ENCODE data around the gene TRMT112.

The TRMT112 gene

DNA sequence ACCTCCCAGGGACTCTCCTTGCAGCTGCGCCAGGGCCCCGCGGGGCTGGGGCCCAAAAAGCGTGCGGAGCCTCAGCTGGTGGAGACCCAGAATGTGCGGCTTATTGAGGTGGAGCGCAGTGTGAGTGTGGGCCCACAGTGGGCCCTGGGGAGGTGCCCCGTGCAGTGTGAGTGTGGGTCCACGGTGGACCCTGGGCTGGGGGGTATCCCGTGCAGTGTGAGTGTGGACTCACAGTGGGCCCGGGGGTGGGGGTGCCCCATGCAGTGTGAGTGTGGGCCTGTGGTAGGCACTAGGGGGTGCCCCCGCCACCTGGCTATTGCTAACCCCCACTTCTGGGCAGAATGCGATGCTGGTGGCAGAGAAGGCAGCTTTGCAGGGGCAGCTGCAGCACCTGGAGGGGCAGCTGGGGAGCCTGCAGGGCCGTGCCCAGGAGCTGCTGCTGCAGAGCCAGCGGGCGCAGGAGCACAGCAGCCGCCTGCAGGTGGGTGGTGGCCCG lies 33.8 kb upstream of the TRMT112 start:
- DNase-seq (ENCODE audit: low spot score) = no peak

DNA sequence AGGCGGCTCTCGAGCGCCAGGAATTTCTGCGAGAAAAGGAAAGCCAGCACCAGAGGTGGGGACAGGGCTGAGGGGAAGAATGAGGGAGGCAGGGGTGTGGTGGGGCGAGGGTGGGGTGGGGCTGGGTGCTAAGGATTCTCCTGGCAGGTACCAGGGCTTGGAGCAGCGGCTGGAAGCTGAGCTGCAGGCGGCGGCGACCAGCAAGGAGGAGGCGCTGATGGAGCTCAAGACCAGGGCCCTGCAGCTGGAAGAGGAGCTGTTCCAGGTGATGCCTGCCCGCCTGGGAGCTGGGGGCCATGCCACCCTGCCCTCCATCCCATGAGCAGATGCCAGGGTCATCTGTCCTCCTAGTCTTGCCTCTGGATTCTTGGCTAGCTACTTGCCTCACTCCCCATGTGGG lies 32.0 kb upstream of the TRMT112 start:
- no peak for DNase-seq (ENCODE audit: low spot score)

DNA sequence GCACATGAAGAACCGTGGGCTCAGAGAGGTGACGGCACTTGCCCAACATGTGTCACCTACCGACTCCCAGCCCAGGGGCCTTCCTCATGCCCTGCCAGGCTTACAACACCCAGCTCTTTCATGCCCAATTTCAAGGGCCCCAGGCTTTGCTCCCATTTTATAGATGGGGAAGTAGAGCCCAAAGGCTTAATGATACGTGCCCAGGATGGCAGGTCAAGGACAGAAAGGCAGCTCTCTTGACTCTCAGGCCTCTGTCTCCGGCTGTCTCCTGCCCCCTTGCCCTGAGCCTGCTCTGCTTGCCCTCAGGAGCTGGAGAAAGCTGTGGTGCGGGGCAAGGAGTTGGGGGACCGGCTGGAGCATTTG lies 31.6 kb upstream of the TRMT112 start:
- DNase-seq (ENCODE audit: low spot score) = no peak

DNA sequence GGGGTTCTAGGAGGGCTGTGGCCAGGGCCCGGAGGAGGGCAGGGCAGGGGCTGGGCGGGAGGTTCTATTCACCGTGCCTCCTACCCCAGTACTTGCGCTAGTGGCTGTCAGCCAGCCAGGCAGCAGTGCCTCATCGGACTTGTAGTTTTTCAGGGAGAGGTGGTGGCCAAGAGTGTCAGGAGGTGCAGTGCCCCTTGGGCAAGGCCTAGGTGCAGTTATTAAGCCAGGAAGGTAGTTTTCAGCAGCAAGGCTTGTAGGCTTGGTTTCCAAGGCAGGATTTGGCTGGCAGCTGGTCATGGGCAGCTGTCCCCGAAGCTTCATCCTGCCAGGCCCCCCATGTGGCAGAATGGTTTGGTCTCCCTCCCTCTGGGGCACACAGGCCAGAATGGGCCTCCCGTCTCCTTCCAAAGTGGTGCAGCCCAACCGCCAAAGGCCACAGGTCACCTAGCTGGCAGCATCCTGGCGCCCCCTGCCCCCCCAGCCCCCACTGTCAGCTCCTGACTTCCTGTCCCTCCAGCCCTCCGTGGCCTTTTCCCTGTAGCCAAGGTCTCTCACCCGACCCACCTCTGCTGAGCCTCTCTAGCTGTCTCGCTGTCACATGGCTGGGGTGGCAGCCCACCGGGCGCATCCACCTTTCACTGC lies 31.1 kb upstream of the TRMT112 start:
- no peak for DNase-seq (ENCODE audit: low spot score)

DNA sequence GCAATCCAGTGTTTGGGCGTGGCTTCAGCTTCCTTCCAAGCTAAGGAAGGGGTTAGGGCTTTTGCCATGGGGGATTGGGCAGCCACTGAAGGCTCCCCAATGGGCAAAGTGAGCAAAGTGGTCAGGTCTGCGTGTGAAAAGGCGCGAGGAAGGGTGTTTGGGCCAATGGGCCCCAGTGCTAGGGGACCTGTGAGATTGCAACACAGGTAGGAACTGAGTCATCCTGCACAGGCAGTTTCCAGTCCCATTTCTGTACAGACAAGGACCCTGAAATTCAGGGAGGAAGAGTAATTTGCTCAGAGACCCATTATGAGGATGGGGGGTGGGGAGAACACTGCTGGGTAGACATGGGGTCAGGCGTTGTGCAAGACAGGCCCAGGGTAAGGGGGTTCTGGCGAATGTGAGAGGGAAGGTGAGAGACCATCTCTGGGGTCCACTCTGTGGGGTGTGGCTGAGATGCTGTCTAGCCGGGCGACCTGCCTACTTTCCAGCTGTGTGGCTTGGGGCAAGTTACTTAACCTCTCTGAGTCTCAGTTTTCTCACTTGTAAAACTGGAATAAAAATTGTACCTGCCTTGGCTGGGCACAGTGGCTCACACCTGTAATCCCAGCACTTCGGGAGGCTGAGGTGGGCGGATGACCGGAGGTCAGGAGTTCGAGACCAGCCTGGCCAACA lies 30.0 kb upstream of the TRMT112 start:
- no peak for DNase-seq (ENCODE audit: low spot score)

DNA sequence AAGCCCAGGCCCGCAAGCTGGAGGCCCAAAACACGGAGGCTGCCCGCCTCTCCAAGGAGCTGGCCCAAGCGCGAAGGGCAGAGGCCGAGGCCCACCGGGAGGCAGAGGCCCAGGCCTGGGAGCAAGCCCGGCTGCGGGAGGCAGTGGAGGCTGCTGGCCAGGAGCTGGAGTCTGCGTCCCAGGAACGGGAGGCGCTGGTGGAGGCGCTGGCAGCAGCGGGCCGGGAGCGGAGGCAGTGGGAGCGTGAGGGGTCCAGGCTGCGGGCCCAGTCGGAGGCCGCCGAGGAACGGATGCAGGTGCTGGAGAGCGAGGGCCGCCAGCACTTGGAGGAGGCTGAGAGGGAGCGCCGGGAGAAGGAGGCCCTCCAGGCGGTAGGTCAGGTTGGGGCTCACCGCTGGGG lies 27.4 kb upstream of the TRMT112 start:
- DNase-seq (ENCODE audit: low spot score) = no peak

DNA sequence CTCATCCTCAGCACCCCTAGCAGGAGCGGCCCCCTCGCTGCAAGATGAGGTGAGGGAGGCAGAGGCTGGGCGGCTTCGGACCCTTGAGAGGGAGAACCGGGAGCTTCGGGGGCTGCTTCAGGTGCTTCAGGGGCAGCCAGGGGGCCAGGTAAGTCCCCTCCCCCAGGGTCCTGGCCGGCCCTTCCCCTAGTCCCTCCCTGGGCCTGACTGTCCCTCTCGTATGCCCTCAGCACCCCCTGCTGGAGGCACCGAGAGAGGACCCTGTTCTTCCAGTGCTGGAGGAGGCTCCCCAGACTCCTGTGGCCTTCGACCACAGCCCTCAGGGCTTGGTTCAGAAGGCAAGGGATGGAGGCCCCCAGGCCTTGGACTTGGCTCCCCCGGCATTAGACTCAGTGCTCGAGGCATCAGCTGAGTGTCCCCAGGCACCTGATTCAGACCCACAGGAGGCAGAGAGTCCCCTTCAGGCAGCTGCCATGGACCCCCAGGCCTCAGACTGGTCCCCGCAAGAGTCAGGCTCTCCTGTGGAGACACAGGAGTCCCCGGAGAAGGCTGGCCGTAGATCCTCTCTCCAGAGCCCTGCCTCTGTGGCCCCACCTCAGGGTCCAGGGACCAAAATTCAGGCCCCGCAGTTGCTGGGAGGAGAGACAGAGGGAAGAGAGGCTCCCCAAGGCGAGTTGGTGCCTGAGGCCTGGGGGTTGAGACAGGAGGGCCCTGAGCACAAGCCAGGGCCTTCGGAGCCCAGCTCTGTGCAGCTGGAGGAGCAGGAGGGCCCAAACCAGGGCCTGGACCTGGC lies 26.6 kb upstream of the TRMT112 start:
- no peak for DNase-seq (ENCODE audit: low spot score)

DNA sequence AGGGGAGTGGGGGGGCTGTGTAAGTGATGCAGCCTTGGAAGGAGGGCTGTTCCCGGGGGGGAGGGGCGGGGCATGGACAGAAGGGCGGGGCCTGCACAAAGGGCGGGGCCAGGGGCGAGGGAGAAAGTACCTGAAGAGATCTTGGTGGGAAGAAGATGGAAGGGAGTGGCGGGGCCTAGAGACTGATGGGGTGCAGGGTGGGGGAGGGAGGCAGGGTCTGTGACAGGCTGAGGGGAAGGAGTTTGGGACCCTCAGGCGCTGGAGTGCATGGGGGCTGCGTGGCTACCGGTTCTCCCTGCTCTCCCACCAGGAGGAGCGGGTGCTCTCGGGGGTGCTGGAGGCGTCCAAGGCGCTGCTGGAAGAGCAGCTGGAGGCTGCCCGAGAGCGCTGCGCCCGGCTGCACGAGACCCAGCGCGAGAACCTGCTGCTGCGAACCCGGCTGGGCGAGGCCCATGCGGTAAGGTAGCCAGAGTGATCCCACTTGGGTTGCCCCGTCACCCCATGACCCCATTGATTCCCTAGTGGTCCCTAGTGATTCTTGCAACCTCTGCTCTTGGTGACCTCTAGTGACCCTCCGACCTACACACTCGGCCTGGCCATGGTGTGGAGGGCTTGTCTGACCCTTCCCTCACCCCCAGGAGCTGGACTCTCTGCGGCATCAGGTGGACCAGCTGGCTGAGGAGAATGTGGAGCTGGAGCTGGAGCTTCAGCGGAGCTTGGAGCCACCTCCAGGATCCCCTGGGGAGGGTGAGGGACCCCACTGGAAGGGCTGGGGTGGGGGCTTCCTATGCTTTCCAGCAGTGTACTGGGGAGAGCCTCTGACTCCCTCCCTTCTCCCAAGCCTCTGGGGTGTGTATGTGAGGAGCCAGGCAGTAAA lies 25.7 kb upstream of the TRMT112 start:
- DNase-seq (ENCODE audit: low spot score) = no peak

DNA sequence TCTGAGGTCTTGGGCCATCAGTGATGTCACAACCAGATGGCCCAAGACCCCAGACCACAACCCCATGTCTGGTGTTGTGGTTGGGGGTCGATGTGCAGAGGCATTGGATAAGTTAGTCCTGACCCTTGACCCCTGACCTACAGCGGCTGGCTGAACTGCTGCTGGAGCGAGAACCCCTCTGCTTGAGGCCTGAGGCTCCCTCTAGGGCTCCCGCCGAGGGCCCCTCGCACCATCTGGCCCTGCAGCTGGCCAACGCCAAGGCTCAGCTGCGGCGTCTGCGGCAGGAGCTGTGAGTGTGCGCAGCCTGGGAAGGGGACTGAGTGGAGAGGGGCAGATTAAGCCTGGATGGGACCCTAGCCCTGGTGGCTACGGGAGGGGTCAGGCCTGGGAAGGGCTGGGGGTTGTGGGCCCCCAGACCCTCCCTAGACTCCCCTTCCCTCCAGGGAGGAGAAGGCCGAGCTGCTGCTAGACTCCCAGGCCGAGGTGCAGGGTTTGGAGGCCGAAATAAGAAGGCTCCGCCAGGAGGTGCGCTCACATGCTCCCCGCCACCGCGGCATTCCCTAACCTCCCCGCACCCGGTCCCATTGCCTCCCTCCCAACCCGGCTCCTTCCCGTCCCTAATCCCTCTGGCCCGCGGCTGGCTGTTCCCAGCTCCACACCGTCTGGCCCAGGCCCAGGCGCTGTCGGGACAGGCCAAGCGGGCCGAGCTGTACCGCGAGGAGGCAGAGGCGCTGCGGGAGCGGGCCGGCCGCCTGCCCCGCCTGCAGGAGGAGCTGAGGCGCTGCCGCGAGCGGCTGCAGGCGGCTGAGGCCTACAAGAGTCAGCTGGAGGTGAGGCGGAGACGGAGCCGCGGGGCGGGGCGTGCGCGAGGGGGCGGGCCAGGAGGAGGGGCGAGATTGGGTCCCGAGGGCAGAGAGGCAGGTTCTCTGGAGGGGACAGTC lies 24.8 kb upstream of the TRMT112 start:
- DNase-seq (ENCODE audit: low spot score) = peak; percentile 76

DNA sequence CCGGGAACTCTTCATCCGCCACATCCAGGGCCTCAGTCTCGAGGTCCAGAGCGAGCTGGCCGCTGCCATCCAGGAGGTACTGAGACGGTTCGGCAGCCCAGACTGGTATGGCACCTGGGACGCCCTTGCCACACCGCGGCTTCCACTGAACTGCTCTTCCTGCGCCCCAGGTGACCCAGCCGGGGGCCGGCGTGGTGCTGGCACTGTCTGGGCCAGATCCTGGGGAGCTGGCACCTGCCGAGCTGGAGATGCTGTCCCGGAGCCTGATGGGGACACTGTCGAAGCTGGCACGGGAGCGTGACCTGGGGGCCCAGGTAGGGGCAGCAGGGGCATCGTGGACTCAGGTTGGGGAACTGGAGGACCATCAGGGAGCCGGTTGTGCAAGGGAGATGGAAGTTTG lies 24.1 kb upstream of the TRMT112 start:
- no peak for DNase-seq (ENCODE audit: low spot score)

DNA sequence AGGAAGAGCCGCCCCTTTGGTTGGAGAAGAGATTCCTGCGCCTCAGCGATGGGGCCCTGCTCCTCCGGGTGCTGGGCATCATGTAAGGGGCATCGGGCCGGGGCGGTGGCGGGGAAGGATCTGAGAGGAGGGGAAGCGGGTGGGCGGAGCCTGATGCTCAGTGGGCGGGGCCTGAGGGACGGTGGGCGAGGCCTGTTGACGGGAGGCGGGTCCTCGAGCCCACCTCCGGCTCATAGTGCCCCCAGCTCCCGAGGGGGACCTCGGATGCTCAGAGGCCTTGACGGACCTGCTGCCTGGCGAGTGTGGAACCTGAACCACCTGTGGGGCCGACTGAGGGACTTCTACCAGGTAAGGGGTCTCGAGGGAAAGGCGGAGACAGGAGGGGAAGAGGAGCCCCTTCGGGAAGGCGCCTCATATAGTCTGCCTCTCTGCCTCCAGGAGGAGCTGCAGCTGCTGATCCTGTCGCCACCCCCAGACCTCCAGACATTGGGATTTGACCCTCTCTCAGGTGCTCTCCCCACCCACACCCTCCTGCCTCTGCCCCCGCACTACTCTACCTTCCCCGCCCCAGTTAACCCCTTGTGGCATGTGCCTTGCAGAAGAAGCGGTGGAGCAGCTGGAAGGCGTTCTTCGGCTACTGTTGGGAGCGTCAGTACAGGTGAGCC lies 23.4 kb upstream of the TRMT112 start:
- no peak for DNase-seq (ENCODE audit: low spot score)

DNA sequence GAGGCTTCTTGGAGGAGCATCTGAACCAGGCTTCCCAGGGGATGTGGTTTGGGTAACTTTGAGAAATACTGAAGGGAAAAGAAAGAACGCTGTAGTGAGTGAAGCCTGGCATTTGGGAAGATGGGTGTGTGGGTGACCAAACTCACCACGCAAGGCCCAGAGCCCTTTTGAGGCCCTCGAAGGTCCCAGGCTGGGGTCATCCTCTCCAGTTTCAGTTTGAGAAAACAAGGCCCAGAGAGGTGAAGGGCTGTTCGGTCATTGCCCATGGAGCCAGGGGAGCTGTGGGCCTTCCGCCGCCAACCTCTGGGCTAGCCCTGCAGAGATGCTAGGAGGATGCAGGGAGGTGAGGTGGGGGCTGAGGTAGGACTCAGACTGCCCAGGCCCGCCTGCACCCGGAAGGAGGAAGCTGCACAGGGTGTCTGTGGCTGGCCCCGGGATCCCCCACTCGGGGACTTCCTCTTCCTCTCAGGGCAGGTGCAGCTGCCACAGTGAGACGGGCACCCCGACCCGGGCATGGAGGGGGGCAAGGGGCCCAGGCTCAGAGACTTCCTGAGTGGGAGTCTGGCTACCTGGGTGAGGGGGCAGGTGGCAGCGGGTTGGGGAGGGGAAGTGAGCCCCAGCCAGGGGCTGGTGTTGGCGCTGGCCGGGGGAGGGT lies 22.5 kb upstream of the TRMT112 start, which contains the start of gene CCDC88B:
Gene CCDC88B, plus strand, starts transcription at position 451 of the 655 bp plus-strand sequence. Its CDS starts 63 bp downstream, at position 514.
- DNase-seq (ENCODE audit: low spot score) = no peak

DNA sequence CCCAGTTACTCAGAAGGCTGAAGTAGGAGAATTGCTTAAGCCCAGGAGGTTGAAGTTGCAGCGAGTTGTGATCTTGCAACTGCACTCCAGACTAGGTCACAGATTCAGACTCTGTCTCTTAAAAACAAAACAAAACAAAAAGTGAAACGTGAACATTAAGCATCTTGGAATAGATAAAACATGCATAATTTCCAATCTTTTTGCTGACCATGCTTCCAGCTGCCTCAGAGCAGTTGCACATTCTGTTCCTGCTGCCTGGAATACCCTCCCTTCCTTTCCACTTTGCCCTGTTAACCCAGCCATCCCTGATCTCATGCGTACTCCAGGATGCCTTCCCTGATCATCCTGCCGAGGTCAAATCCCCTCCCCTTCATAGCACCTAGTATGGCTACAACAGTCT lies 21.9 kb upstream of the TRMT112 start:
- DNase-seq (ENCODE audit: low spot score) = no peak

DNA sequence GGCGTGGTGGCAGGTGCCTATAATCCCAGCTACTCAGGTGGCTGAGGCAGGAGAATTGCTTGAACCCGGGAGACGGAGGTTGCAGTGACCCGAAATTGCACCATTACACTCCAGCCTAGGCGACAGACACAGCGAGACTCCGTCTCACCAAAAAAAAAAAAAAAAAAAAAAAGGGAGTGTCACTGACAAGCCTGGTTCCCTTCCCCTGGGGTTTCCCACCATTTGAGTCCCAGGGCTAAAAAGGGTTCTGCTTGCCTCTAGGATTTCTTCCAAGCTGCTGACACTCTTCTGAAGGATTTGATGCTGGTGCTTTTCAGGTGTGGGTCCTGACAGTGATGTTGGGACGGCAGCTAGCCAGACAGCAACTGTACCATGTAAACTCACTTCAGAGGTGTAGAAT lies 21.4 kb upstream of the TRMT112 start:
- no peak for DNase-seq (ENCODE audit: low spot score)

DNA sequence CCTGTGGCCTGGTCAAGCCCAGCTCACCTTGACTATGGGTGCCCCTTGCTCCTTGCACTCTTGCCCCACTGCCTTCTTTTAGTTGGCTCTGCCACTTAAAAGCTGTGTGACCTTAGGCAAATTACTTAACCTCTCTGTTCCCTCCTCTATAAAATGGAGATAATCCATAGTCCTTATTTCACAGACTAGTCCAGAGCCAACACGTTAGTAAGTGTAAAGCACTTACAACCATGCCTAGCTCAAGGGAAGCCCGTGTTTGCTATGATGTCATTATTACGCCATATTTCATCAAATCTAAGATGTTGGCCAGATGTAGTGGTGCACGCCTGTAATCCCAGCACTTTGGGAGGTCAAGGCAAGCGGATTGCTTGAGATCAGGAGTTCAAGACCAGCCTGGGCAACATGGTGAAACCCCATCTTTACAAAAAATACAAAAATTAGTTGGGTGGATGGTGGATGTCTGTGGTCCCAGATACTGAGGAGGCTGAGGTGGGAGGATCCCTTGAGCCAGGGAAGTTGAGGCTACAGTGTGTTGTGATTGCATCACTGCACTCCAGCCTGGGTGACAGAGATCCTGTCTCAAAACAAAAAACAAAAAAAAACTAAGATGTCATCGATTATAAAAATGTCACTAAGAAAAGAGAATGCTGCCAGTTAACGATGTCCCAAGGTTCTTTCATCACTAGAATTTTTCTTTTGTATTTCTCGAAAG lies 20.3 kb upstream of the TRMT112 start:
- DNase-seq (ENCODE audit: low spot score) = no peak

DNA sequence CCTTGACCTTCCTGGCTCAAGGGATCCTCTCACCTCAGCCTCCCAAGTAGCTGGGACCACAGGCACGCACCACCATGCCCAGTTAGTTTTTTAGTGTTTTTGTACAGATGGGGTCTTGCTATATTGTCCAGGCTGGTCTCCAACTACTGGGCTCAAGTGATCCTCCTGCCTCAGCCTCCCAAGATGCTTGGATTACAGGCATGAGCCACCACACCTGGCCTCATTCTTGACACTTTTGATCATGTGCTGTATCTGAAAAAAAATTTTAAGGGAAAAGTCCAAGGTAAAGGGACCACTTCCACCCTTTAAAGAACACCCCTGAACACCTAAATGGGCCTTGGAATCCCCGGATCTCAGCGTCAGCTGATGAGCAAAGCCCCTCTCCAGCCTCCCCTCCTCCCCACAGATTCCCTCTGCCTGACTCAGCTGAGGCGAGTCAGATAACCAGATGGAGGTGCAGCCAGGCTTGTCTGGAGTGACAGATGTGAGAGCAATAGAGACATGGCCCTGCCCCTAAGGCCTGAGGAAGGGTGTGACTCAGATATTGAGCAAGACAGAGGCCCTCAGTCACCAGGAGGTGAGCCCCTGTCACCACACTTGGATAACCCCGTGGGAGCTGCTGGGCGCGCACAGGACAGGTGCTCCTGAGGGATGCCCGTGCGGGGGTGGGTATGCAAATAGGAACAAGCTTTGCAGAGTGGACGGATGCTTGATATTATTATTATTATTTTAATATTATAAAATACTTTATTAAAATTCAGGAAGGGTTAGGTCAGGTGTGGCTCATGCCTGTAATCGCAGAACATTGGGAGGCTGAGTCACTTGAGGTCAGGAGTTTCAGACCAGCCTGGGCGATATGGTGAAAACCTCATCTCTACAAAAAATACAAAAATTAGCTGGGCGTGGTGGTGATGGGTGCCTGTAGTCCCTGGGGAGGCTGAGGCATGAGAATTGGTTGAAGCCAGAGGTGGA lies 17.7 kb upstream of the TRMT112 start:
- DNase-seq (ENCODE audit: low spot score) = peak; percentile 94

DNA sequence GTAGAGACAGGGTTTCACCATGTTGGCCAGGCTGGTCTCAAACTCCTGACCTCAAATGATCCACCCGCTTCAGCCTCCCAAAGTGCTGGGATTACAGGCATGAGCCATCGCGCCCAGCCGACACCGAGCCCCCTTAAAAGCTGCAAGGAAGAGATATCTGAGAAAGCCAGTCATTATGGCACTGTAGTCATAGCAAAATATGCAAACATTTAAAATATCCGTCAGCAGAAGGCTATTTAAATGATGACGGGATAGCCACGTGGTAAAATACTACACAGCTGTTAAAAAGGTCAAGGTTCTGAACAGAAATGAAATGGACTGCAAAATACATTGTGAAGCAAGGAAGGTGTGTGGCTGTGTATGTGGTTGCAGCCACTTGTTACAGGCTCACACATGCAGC lies 16.2 kb upstream of the TRMT112 start:
- no peak for DNase-seq (ENCODE audit: low spot score)

All from LoVo (cell line).